Measurements from ENCODE around the gene CCDC88C. TPM values are rescaled to one million over a fixed set of nuclear protein-coding genes. Genes with fewer than 3 reads are reported as not detected.

The CCDC88C gene
- total RNA-seq, 2 experiments from 2014 or later, result 83.6 to 87.8 TPM

GRCh38 chr14:91295851-91296796 is 121.5 kb downstream of the CCDC88C start:
- H3K27me3 Mint-ChIP-seq, result no peaks in the 10 kb centered on the region
- ChIA-PET CTCF (interaction anchor here (1.1 to 1.8 kb wide), 5 partner anchors 8 to 327 kb away, joined by 3 to 8 read pairs (median 4); no protein-coding TSS in a partner anchor), POLR2A (interaction anchor here (0.6 to 1.0 kb wide), 3 partner anchors 10 to 27 kb away, joined by 3 read pairs; no protein-coding TSS in a partner anchor)
- no peak for TF ChIP-seq CTCF (IDR thresholded peaks at IDR 0.05)
- H3K4me3 Mint-ChIP-seq, result no peak overlapping the region
- ATAC-seq, result no peak
- H3K36me3 Mint-ChIP-seq (ENCODE audit: low read depth), result peaks cover 87% of the 10 kb centered on the region
- intact Hi-C loops (cut with micrococcal nuclease), result no loop called here
- DNase-seq, result no peak
- H3K27ac Mint-ChIP-seq, result peak overlapping the region; percentile 67
- H3K9me3 Mint-ChIP-seq, result no peaks in the 10 kb centered on the region
- H3K4me1 Mint-ChIP-seq (ENCODE audit: low read depth), result peaks cover 52% of the 10 kb centered on the region

DNA sequence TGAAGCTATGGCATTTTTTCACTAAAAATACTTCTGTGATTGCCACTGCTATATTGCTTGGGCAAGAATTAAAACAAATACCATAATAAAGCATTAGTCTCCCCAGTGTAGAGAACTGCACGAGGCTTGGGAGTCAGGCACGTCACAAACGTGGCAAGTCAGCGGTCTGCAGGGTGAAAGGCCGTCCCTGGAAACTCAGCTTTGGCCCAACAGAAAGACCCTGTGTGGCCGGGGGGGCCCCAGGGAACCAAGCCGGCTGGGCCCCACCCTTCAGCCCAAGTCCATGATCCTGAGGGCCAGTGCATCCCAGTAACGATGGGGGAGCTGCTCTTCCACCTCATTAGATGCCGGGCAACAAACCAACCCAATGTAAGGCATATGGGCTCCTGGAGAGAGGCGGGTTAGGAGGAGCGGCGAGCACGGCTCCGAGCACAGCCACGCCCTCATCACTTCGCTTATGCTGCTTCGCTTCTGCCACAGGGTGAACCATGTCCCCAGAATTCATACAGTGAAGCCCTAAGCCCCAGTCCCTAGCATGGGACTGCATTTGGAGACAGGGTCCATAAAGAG is 122.3 kb downstream of the CCDC88C start:
- TF ChIP-seq CTCF (IDR thresholded peaks at IDR 0.05), result no peak
- ChIA-PET POLR2A (interaction anchor here (0.9 to 1.5 kb wide), 2 partner anchors 9 to 14 kb away, joined by 3 to 5 read pairs; no protein-coding TSS in a partner anchor), CTCF (interaction anchor here (1.1 to 1.3 kb wide), 2 partner anchors 22 to 118 kb away, joined by 3 to 4 read pairs; no protein-coding TSS in a partner anchor)
- peaks cover 84% of the 10 kb centered on the region for H3K36me3 Mint-ChIP-seq (ENCODE audit: low read depth)
- intact Hi-C loops (cut with micrococcal nuclease), result no loop called here
- H3K4me1 Mint-ChIP-seq (ENCODE audit: low read depth), result peaks cover 44% of the 10 kb centered on the region
- H3K9me3 Mint-ChIP-seq, result no peaks in the 10 kb centered on the region
- no peak for DNase-seq
- no peak overlapping the region for H3K4me3 Mint-ChIP-seq
- H3K27ac Mint-ChIP-seq, result peak overlapping the region; percentile 67
- no peak for ATAC-seq
- no peaks in the 10 kb centered on the region for H3K27me3 Mint-ChIP-seq

DNA sequence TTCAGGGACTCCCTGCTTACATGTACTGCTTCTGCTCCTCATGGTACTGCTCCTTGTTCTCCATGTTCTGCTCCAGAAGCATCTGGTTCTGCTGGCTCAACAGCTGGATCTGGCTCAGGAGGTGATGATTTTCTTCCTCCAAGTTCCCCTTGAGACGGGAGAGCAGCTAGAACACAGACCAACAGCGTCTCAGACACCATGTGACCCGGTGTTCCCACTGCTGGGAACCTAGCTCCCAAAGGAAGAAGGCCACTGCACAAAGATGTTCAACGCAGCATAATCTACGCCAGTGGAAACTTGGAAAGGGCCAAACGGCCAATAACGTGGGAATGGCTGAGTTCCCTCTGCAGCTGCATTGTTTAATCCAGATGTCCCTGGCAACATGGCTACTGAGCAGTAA is 123.5 kb downstream of the CCDC88C start:
- Mint-ChIP-seq H3K4me1 (ENCODE audit: low read depth) (peaks cover 32% of the 10 kb centered on the region), H3K36me3 (ENCODE audit: low read depth) (peaks cover 82% of the 10 kb centered on the region), H3K27me3 (no peaks in the 10 kb centered on the region), H3K4me3 (no peak overlapping the region), H3K27ac (peak overlapping the region; percentile 91), H3K9me3 (no peaks in the 10 kb centered on the region)
- intact Hi-C loops (cut with micrococcal nuclease), result no loop called here
- DNase-seq (no peak), ATAC-seq (no peak)
- POLR2A ChIA-PET, result interaction anchor here (0.7 to 1.5 kb wide), 2 partner anchors 10 to 12 kb away, joined by 3 to 5 read pairs; no protein-coding TSS in a partner anchor
- CTCF ChIA-PET, result interaction anchor here (0.8 kb wide), 1 partner anchor 50 kb away, joined by 3 read pairs; the partner anchor contains the start of gene GPR68
- TF ChIP-seq CTCF (IDR thresholded peaks at IDR 0.05), result no peak

DNA sequence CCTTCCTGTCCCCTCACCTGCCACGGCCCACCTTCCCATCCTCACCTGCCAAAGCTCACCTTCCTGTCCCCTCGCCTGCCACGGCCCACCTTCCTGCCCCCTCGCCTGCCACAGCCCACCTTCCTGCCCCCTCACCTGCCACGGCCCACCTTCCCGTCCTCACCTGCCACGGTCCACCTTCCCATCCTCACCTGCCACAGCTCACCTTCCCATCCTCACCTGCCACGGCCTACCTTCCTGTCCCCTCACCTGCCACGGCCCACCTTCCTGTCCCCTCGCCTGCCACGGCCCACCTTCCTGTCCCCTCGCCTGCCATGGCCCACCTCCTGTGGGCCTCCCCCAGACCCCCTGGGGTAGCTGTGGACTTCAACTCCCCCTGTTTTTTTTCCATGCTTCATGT is 124.3 kb downstream of the CCDC88C start:
- no peak overlapping the region for H3K4me3 Mint-ChIP-seq
- POLR2A ChIA-PET, result interaction anchor here (0.7 to 0.8 kb wide), 2 partner anchors 13 to 275 kb away, joined by 3 read pairs; no protein-coding TSS in a partner anchor
- CTCF ChIA-PET, result interaction anchor here (0.7 to 1.0 kb wide), 3 partner anchors 10 to 118 kb away, joined by 3 read pairs; partner anchors contain the start of gene GPR68
- no peak for DNase-seq
- ATAC-seq, result no peak
- peaks cover 80% of the 10 kb centered on the region for H3K36me3 Mint-ChIP-seq (ENCODE audit: low read depth)
- H3K27me3 Mint-ChIP-seq, result no peaks in the 10 kb centered on the region
- no peak for TF ChIP-seq CTCF (IDR thresholded peaks at IDR 0.05)
- H3K27ac Mint-ChIP-seq, result peak overlapping the region; percentile 91
- H3K4me1 Mint-ChIP-seq (ENCODE audit: low read depth), result peaks cover 26% of the 10 kb centered on the region
- no peaks in the 10 kb centered on the region for H3K9me3 Mint-ChIP-seq
- intact Hi-C loops (cut with micrococcal nuclease), result no loop called here

Data from activated CD8-positive, alpha-beta T cell treated with anti-CD3 and anti-CD28 coated beads for 36 hours (primary cell).